ENCODE measurements around the gene CSNK1G2.

GRCh38 chr19:1933244-1933643, 7.7 kb upstream of the CSNK1G2 start:
- TF ChIP-seq CTCF (IDR thresholded peaks at IDR 0.05) (no peak), POLR2A (IDR thresholded peaks at IDR 0.05) (no peak)
